Lung (tissue), 12 donors: Measurements from ENCODE around the gene CST7. TPM values are rescaled to one million over a fixed set of nuclear protein-coding genes. Genes with fewer than 3 reads are reported as not detected.

Experiments
- ATAC-seq: fragments of 200-7000 bp; cut with Tn5 transposase; one replicate; pipeline ENCODE4 v1.9.1; 2020; ENCODE audit warnings: moderate number of reproducible peaks; ENCODE audit not compliant: insufficient read depth, low FRiP score
- DNase-seq, 3 donors: peaks; one replicate each; pipeline ENCODE4 v3.0.0-alpha.2; 2013 to 2017
- H3K27ac ChIP-seq, 2 donors: one replicate each; pipeline ENCODE4 v1.5.1; 2013; ENCODE audit warnings: mild to moderate bottlenecking in 2 of 2, moderate library complexity in 2 of 2, control low read depth in 1 of 2, inconsistent platforms in 1 of 2, low read depth in 1 of 2, low read length in 1 of 2
- H3K27me3 ChIP-seq, 3 donors: one replicate each; pipeline ENCODE4 v1.5.1; 2013; ENCODE audit warnings: low read length in 2 of 3; ENCODE audit not compliant: control insufficient read depth in 3 of 3, insufficient read depth in 3 of 3
- H3K36me3 ChIP-seq, 4 donors: one replicate each; pipeline ENCODE4 v1.5.1; 2013; ENCODE audit warnings: low read length in 4 of 4, mild to moderate bottlenecking in 1 of 4, moderate library complexity in 1 of 4; ENCODE audit not compliant: control insufficient read depth in 4 of 4, insufficient read depth in 4 of 4
- H3K4me1 ChIP-seq, 5 donors: one replicate each; pipeline ENCODE4 v1.5.1; 2013; ENCODE audit warnings: low read length in 5 of 5, mild to moderate bottlenecking in 2 of 5, moderate library complexity in 1 of 5; ENCODE audit not compliant: control insufficient read depth in 5 of 5, insufficient read depth in 5 of 5
- H3K4me3 ChIP-seq: one replicate; pipeline ENCODE4 v1.5.1; 2013; ENCODE audit warnings: mild to moderate bottlenecking, control low read depth, moderate library complexity
- H3K9ac ChIP-seq, 2 donors: one replicate each; pipeline ENCODE4 v1.5.1; 2013; ENCODE audit warnings: low read length in 2 of 2, control low read depth in 1 of 2; ENCODE audit not compliant: insufficient read depth in 1 of 2
- H3K9me3 ChIP-seq, 4 donors: one replicate each; pipeline ENCODE4 v1.5.1; 2013; ENCODE audit warnings: low read length in 3 of 4, mild to moderate bottlenecking in 1 of 4, moderate library complexity in 1 of 4; ENCODE audit not compliant: control insufficient read depth in 4 of 4, insufficient read depth in 3 of 4
- WGBS, 2 donors: extraction: QIAGEN DNeasy Blood & Tissue Kit; methylation state at CpG; one replicate each; pipeline ENCODE4 v1.1.7; 2013; 5-methylcytosine and 5-hydroxymethylcytosine counted together
- polyA plus RNA-seq, 2 donors: library from polyadenylated mRNA; stranded (reverse); fragments of 200-250 nt; gene quantifications; one replicate each; pipeline ENCODE4 v1.2.1, GENCODE V29; 2013
- total RNA-seq, 2 donors: library from RNA; depleted of rRNA in 1 of 2; stranded (reverse); fragments of >200 nt in 1 of 2; gene quantifications; one replicate each; pipeline ENCODE4 v1.2.1, GENCODE V29; 2014 to 2021
- TF ChIP-seq, protein P1 (sequence below): IDR thresholded peaks from 2 replicates; pipeline ENCODE4 v1.5.1; 2012; ENCODE audit warnings: mild to moderate bottlenecking; ENCODE audit errors: control extremely low read depth, extremely low read depth
- donor health status: control.
- donor health status: control.
- donor health status: Bipolar disorder and iron deficiency.
- donor health status: healthy.
- donor health status: DM: yes; HTN: yes; CAD: no.

Gene CST7
- total and polyA plus RNA-seq, 4 donors = 4.7 to 119 (median 8.4) TPM

DNA sequence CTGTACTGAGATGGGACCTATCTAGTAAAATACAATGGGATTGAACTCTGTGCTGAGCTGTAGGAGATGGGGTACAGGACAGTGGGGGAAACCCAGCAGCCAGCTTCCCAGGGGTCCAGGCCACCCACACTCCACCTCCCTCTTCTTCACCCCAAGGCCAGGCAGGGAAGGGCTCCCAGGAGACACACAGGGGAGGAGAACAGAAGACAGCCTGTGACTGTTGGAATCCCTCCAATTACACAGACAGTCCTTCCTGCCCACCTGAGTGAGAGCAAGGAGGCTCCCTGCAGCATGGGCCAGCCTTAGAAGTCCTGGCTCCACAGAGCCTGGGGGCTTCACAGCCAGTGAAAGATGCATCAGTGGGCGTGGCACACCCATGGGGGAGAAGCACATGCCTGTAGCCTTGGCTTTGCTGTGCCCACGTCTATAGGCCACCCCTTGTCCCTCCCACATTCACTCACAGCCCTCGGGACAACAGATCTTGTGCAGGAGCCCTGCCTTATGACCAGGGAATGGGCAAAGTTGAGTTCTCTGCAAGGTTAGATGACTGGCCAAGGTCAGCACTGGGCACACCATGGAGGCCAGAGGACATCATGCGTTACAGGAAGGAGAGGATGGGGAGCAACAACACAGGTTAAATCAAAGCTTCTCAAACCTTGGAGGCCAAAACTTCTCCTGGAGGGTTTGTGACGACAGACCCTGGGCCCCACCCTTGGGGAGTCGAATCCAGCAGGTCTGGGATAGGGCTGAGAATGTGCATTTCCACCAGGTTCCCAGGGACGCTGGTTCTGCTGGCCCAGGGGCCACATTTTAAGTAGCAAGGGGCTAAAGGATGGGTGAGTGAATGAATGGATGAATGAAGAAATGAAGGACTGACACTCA lies 12.3 kb upstream of the CST7 start:
- Histone ChIP-seq H3K36me3 (no peaks in the 10 kb centered on the region), H3K4me3 (no peak overlapping the region), H3K9me3 (peaks cover 0 to 8% (median 2%) of the 10 kb centered on the region in 4 donors), H3K27me3 (no peaks in the 10 kb centered on the region), H3K9ac (no peak overlapping the region), H3K4me1 (no peaks in the 10 kb centered on the region), H3K27ac (no peak overlapping the region)
- TF ChIP-seq, protein P1, sequence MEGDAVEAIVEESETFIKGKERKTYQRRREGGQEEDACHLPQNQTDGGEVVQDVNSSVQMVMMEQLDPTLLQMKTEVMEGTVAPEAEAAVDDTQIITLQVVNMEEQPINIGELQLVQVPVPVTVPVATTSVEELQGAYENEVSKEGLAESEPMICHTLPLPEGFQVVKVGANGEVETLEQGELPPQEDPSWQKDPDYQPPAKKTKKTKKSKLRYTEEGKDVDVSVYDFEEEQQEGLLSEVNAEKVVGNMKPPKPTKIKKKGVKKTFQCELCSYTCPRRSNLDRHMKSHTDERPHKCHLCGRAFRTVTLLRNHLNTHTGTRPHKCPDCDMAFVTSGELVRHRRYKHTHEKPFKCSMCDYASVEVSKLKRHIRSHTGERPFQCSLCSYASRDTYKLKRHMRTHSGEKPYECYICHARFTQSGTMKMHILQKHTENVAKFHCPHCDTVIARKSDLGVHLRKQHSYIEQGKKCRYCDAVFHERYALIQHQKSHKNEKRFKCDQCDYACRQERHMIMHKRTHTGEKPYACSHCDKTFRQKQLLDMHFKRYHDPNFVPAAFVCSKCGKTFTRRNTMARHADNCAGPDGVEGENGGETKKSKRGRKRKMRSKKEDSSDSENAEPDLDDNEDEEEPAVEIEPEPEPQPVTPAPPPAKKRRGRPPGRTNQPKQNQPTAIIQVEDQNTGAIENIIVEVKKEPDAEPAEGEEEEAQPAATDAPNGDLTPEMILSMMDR = no peak
- DNase-seq (peak in 1 of 3 donors; percentile 7), ATAC-seq (no peak)
- 84 to 93% methylated on average over 7 of the region's 7 CpGs for WGBS, 2 donors

GRCh38 chr20:24937579-24937978 lies 11.5 kb upstream of the CST7 start:
- Histone ChIP-seq H3K9ac (no peak overlapping the region), H3K4me3 (no peak overlapping the region), H3K36me3 (no peaks in the 10 kb centered on the region), H3K27ac (no peak overlapping the region), H3K4me1 (no peaks in the 10 kb centered on the region), H3K27me3 (no peaks in the 10 kb centered on the region), H3K9me3 (peaks cover 0 to 10% (median 5%) of the 10 kb centered on the region in 4 donors)
- 0 to 83% methylated on average over 1 of the region's 1 CpG for WGBS, 2 donors
- TF ChIP-seq, protein P1 = no peak
- ATAC-seq (no peak), DNase-seq (peak in 1 of 3 donors; percentile 1)

DNA sequence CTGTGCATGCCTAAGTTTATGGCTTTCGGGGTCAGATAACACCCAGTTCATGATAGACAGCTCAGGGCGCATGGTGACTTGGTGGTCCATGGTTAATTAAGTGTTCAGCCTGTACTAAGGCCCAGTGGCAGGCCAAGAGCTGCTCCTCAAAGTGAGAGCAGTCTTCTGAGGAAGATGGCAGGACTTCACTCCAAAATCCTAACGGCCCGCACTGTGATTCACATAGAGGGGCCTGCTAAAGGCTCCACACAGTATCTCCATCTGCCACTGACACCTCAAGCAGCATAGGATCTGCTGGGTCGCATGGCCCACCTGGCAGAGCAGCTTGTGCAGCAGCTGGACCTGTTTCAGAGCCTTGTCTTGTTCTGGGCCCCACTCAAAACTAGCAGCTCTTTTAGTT lies 10.6 kb upstream of the CST7 start:
- Histone ChIP-seq H3K4me3 (no peak overlapping the region), H3K36me3 (no peaks in the 10 kb centered on the region), H3K9me3 (peaks cover 0 to 11% (median 5%) of the 10 kb centered on the region in 4 donors), H3K27ac (no peak overlapping the region), H3K4me1 (no peaks in the 10 kb centered on the region), H3K27me3 (no peaks in the 10 kb centered on the region), H3K9ac (no peak overlapping the region)
- TF ChIP-seq, protein P1 = no peak
- WGBS, 2 donors = 89 to 95% methylated on average over 5 of the region's 5 CpGs
- ATAC-seq (no peak), DNase-seq (peak in 1 of 3 donors; percentile 1)
